ENCODE measurements around the gene SETD5.

GRCh38 chr3:9525078-9525477 is 127.7 kb downstream of the SETD5 start:
- no peak for TF ChIP-seq KDM1A (IDR thresholded peaks at IDR 0.05; ENCODE audit: low read depth)
- no peak for TF ChIP-seq CTCF (IDR thresholded peaks at IDR 0.05)
- TF ChIP-seq RFX5 (IDR thresholded peaks at IDR 0.05): no peak
- TF ChIP-seq CEBPB (IDR thresholded peaks at IDR 0.05): no peak
- no peak for TF ChIP-seq MAX (IDR thresholded peaks at IDR 0.05)
- TF ChIP-seq HEYL (CRISPR knock-in tag; IDR thresholded peaks at IDR 0.05): no peak
- no peak for TF ChIP-seq MAFK (IDR thresholded peaks at IDR 0.05; ENCODE audit: partially characterized antibody)
- TF ChIP-seq PBX3 (IDR thresholded peaks at IDR 0.05): no peak
- TF ChIP-seq JUNB (IDR thresholded peaks at IDR 0.05): no peak
- TF ChIP-seq POLR2A (IDR thresholded peaks at IDR 0.05; ENCODE audit: low read length): no peak
- no peak for TF ChIP-seq ESRRA (IDR thresholded peaks at IDR 0.05; ENCODE audit: borderline replicate concordance, low read length)
- TF ChIP-seq BHLHE40 (IDR thresholded peaks at IDR 0.05; ENCODE audit: low read depth, low read length): no peak

All from A549 (cell line).